Prostate gland (tissue), 2 donors: Measurements from ENCODE around the gene TMEM52B.

Experiments used
- CTCF ChIP-seq, 4 experiments: fragments of 200-600 bp in 2 of 4; fragments of 450-650 bp in 2 of 4; sonication (generic) in 2 of 4; IDR thresholded peaks; 1 replicate in 3 of 4; 2 replicates in 1 of 4; pipeline ENCODE4 v1.5.1; 2016 to 2019; ENCODE audit warnings: antibody characterized with exemption in 4 of 4, mild to moderate bottlenecking in 2 of 4, moderate library complexity in 2 of 4
- POLR2A ChIP-seq: fragments of 450-650 bp; IDR thresholded peaks from one replicate; pipeline ENCODE4 v1.6.1; 2016; ENCODE audit warnings: antibody characterized with exemption, mild to moderate bottlenecking

- TF ChIP-seq CTCF (IDR thresholded peaks at IDR 0.05): no peak
- no peak for TF ChIP-seq POLR2A
These were observed 32.5 kb downstream of the TMEM52B start for GRCh38 chr12:10211101-10211939.
